Measurements from ENCODE around the gene UTS2R. TPM values are rescaled to one million over a fixed set of nuclear protein-coding genes. Genes with fewer than 3 reads are reported as not detected.

Gene UTS2R
- total RNA-seq, 1 donor from 2014 or later: not detected

DNA sequence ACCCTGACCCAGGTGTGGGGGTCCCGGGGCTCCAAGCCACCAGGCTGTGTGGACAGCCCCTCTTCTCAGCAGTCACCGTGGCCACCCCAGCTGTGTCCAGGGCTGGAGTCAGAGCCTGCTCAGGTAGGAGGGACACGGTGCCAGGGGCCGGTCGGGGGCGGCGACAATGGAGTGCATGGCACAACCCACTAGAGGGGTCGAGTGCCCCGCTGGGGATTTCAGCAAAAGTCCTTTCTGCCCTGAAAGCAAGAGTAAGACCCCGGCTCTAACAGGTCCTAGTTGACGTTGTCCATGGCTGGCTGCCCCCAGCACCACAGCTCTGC, 11.3 kb downstream of the UTS2R start:
- H3K36me3 Mint-ChIP-seq: no peaks in the 10 kb centered on the region
- no peaks in the 10 kb centered on the region for H3K9me3 ChIP-seq (ENCODE audit: low read depth)
- no peaks in the 10 kb centered on the region for H3K27me3 ChIP-seq
- H3K27ac Mint-ChIP-seq: no peak overlapping the region
- no peaks in the 10 kb centered on the region for H3K36me3 ChIP-seq
- H2AFZ ChIP-seq (replicated peaks): no peak overlapping the region
- peaks cover 28% of the 10 kb centered on the region for H3K4me1 Mint-ChIP-seq
- TF ChIP-seq, protein P1, sequence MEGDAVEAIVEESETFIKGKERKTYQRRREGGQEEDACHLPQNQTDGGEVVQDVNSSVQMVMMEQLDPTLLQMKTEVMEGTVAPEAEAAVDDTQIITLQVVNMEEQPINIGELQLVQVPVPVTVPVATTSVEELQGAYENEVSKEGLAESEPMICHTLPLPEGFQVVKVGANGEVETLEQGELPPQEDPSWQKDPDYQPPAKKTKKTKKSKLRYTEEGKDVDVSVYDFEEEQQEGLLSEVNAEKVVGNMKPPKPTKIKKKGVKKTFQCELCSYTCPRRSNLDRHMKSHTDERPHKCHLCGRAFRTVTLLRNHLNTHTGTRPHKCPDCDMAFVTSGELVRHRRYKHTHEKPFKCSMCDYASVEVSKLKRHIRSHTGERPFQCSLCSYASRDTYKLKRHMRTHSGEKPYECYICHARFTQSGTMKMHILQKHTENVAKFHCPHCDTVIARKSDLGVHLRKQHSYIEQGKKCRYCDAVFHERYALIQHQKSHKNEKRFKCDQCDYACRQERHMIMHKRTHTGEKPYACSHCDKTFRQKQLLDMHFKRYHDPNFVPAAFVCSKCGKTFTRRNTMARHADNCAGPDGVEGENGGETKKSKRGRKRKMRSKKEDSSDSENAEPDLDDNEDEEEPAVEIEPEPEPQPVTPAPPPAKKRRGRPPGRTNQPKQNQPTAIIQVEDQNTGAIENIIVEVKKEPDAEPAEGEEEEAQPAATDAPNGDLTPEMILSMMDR (IDR thresholded peaks at IDR 0.05): no peak
- no peak for TF ChIP-seq EZH2phosphoT487 (IDR thresholded peaks at IDR 0.05)
- H3F3A ChIP-seq (ENCODE audit: low read depth): peaks cover 10% of the 10 kb centered on the region
- no peaks in the 10 kb centered on the region for H3K9me3 Mint-ChIP-seq
- no peak overlapping the region for H3K27ac ChIP-seq
- no peaks in the 10 kb centered on the region for H4K20me1 ChIP-seq (ENCODE audit: low read depth)
- no peak overlapping the region for H3K9ac ChIP-seq
- H3K4me3 ChIP-seq: no peak overlapping the region
- H3K4me2 ChIP-seq: no peak overlapping the region
- peaks cover 13% of the 10 kb centered on the region for H3K27me3 Mint-ChIP-seq (ENCODE audit: insufficient read depth, low read depth)
- peaks cover 16% of the 10 kb centered on the region for H3K4me1 ChIP-seq
- DNase-seq (ENCODE audit: low spot score): no peak
- H3K79me2 ChIP-seq (ENCODE audit: low read depth): no peaks in the 10 kb centered on the region
- H3K4me3 Mint-ChIP-seq: no peak overlapping the region

DNA sequence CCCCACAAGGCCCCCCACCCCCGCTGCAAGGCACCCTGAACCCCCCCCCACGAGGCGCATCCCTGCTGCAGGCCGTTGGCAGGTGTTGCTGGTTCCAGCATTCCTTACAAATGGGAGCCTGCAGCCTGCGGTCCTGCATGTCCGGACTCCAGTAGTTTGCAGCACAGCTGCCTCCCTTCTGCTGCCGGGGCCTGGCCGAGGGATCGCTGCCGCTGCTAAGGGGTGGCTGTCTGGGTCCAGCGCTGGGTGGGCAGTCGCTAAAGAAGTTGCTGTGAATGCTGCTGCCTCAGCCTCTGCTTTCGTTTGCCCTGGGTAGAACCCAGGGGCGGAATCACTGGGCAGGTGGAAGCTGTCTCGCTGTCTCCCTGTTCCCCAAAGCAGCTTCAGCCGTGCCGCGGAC, 11.8 kb downstream of the UTS2R start:
- no peaks in the 10 kb centered on the region for H3K36me3 Mint-ChIP-seq
- Histone ChIP-seq H2AFZ (replicated peaks) (no peak overlapping the region), H3K79me2 (ENCODE audit: low read depth) (no peaks in the 10 kb centered on the region), H3K36me3 (no peaks in the 10 kb centered on the region), H3K27me3 (no peaks in the 10 kb centered on the region), H3K4me1 (peaks cover 16% of the 10 kb centered on the region), H3K4me2 (no peak overlapping the region), H3K4me3 (no peak overlapping the region), H3K9me3 (ENCODE audit: low read depth) (no peaks in the 10 kb centered on the region), H3K27ac (no peak overlapping the region), H3K9ac (no peak overlapping the region), H4K20me1 (ENCODE audit: low read depth) (no peaks in the 10 kb centered on the region), H3F3A (ENCODE audit: low read depth) (peaks cover 10% of the 10 kb centered on the region)
- H3K4me3 Mint-ChIP-seq: no peak overlapping the region
- peaks cover 28% of the 10 kb centered on the region for H3K4me1 Mint-ChIP-seq
- no peak overlapping the region for H3K27ac Mint-ChIP-seq
- TF ChIP-seq, protein P1 (IDR thresholded peaks at IDR 0.05): no peak
- TF ChIP-seq EZH2phosphoT487 (IDR thresholded peaks at IDR 0.05) (no peak), EZH2 (IDR thresholded peaks at IDR 0.05) (no peak)
- DNase-seq (ENCODE audit: low spot score): peak; percentile 12
- H3K27me3 Mint-ChIP-seq (ENCODE audit: insufficient read depth, low read depth): peaks cover 15% of the 10 kb centered on the region
- H3K9me3 Mint-ChIP-seq: no peaks in the 10 kb centered on the region

- TF ChIP-seq, protein P1 (IDR thresholded peaks at IDR 0.05): no peak
- TF ChIP-seq EZH2phosphoT487 (IDR thresholded peaks at IDR 0.05) (no peak), EZH2 (IDR thresholded peaks at IDR 0.05) (no peak)
- DNase-seq (ENCODE audit: low spot score): peak; percentile 1
- H3K9me3 Mint-ChIP-seq: no peaks in the 10 kb centered on the region
- no peak overlapping the region for H3K27ac Mint-ChIP-seq
- Histone ChIP-seq H3K4me2 (no peak overlapping the region), H4K20me1 (ENCODE audit: low read depth) (no peaks in the 10 kb centered on the region), H3K9me3 (ENCODE audit: low read depth) (no peaks in the 10 kb centered on the region), H3K9ac (no peak overlapping the region), H3K27ac (no peak overlapping the region), H3K4me1 (peaks cover 16% of the 10 kb centered on the region), H3K36me3 (no peaks in the 10 kb centered on the region), H3K4me3 (no peak overlapping the region), H3F3A (ENCODE audit: low read depth) (peaks cover 10% of the 10 kb centered on the region), H3K27me3 (no peaks in the 10 kb centered on the region), H3K79me2 (ENCODE audit: low read depth) (no peaks in the 10 kb centered on the region), H2AFZ (replicated peaks) (no peak overlapping the region)
- no peak overlapping the region for H3K4me3 Mint-ChIP-seq
- peaks cover 26% of the 10 kb centered on the region for H3K4me1 Mint-ChIP-seq
- no peaks in the 10 kb centered on the region for H3K36me3 Mint-ChIP-seq
- peaks cover 16% of the 10 kb centered on the region for H3K27me3 Mint-ChIP-seq (ENCODE audit: insufficient read depth, low read depth)
These were observed 12.6 kb downstream of the UTS2R start for GRCh38 chr17:82384051-82384729.
